Kidney capillary endothelial cell (primary cell): ENCODE results near the gene IKZF3.
"Not testable (repeated sequence)": the region's sequence is repeated elsewhere in the genome, so short reads cannot be mapped to it uniquely, and the experiment has no call there.

Experiments used
- DNase-seq: peaks from one replicate; pipeline ENCODE4 v3.0.0-alpha.2; 2018; ENCODE audit warnings: low spot score

Gene IKZF3

DNA sequence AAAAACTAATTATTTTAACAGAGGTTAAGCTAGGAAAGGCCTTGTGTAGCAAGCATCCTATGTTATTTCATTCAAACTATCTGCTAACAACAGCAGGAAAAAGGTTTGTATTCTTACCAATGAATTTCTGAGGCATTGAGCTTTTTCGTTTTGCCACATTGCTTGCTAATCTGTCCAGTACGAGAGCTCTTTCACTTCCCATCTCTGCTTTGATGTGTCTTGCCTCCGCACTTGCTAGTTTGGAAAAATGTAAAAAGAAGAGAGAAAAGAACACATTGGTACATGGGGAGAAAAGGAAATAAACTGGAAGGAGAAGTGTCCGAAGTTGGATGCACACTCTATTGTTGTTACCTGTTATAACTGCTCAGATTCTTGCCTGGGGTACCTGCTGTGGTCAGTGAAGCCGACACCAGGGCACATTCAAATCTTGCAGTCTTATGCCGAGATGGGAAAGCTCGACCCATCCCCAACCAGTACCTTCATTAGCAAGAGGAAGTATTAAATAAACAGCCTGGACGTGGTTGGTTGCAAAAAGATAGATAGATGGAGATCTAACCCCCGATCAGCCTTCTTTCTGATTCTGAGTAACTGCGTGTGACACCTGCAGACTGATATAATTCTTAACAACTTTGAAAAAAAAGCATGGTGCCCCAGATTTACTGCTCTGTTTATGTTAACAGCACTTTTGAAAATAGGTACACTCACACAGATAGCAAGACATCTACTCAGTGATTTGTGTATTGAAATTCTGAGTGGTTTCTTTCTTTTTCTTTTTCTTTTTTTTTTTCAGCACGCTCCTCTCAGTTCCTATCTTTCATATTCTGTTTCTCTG is 86.4 kb downstream of the IKZF3 start:
- DNase-seq = no peak

DNA sequence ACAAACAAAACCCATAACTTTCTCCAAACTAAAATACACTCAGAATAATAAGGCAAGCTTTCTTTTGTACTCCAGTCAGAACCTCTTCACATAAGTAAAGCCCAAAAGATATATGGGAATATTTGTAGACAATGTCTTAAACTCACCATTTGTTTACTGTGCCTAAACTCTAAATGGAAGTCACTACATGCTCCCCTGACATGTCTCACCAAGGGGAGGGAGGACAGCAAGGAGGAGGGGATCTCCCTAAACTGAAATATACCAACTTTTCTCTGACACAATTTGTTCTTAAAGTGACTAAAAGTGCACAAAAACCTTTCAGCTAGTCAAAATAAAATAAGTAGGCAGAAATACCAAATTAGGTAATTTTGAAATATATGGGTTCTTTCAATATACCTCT is 87.9 kb downstream of the IKZF3 start:
- no peak for DNase-seq

DNA sequence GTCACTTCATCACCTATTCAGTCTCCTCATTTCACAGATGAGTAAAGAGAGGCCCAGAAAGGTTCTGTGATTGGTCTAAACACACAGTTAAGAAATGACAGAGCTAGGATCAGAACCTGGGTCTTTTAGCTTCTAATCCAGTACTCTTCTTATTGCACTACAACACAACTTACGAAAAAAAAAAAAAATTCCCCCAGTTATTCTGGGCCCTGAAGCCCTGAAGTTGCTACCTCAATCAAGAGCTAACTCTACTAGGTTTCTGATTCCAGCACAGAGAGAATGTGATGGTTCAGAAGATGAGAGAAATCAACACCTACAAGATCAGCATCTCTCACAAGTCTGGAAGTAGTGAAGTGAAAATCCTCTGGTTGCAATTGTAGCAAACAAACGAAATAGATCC is 89.1 kb downstream of the IKZF3 start:
- DNase-seq = no peak

DNA sequence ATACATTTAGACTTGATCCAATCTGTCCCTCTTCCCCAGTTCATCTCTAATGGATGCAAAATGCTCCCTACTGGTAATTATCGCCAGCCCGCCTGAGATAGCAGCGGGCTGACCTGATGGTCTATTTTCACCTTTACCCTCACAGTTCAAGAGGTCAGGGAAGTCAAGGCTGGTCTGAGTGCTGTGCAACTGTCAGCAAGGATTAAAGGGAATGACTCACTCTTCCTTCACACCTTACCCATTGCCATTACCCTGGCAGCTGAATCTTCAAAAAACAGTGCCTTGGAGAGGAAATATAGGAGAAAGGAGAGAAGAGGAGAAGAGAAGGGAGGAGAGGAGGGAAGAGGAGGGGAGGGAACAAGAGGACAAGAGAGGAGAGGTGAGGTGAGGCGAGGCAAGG is 90.1 kb downstream of the IKZF3 start:
- no peak for DNase-seq

DNA sequence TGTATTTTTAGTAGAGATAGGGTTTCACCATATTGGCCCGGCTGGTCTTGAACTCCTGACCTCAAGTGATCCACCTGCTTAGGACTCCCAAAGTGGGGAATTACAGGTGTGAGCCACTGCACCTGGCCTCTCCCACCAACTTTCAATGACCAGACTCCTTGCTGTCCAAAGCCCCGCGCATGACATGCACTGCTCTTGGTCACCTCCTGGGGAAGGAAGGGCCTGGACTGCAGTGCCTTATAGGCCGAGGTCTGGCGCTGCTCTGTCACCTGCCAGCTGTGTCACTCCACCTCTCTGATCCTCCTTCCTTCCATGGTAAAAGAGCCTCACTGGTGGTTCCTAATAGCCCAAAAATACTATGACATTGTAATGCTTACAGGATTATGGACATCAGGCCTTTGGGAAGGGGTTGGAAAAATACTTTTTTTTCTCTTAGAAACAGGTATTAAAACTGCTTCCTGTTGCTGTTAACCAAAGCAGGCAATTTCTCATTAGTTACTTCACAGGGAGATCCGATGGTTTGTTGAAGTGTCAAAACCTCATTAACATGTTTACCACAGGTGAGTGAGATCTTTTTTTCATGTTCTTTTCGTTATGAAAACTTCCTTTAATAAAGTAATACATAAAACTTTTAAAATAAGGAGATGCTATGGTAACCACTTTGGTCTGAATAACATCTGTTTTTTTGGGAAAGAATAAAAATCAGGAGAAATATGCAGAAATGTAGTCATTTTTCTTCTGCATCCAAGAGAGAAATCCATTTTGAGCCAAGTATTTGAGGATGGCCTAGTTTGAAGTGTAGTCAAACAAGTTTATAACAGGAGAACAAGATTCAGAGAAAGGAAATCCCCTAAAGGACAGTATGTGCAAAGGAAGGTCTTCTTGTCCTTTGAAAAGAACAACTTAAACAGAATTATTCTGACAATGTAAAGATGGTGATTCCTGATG is 90.9 kb downstream of the IKZF3 start:
- no peak for DNase-seq

DNA sequence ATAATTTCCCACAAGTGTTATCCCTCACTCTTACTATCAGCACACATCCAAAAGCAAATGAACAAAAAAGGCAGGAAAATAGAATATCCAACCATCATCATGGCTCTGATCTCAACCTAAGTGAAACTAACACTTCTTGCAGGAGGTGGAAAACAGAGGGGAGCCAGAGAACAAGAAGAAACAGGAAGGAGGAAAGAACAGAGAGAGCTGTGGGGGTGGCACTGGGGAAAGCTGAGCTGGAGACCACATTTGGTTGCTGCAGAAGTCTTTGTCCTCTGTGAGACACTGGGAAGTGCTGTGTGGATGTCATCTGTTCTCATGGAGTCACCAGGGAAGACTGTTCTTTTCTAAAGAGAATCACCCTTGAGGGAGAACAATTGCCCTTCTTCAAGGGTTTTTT is 91.7 kb downstream of the IKZF3 start:
- no peak for DNase-seq

DNA sequence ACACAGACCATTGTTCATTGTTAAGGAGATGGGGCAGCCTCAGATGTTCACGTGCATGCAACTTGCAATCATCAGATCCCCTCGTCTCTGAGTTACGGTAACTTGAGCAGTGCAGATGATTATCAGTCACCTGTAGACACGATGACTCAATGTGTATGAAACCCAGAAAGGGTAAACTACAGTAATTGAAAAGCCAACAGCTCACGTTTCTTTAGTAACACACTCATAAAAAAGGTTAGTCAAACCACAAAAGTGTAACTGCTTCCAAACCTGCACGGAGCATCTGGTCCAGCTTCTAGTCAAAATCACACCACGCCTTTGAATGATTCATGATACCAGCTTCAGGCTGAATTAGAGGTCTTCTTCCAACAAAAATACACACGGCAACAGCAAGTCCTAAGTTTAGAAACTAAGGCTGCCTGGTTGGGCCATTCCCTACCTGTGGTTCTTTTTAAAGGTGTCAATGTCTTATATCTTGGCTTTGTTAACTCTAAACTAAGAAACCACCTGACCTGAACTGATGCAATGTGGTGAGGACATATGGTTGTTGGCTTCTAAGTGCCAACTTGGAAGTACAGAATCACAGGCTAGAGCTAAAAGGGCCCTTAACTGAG is 94.0 kb downstream of the IKZF3 start:
- DNase-seq = no peak

DNA sequence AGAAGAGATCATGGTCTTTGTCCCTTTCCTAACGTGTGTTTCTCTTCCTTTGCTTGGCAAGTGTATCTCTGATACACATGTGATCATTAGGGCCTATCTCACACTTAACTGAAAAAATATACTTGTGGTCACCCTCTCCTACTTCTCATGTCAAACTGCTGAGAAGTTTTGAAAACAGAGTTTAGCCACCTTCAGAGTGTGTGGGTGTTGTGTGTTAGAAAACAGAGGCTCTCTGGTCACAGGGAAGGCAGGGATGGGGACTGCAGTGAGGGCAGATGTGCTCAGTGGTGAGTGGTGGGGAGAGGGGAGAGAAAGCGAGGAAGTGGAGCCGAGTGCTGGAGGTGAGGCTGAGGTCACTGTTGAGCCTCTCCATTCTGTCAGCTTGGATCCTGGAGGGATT is 97.0 kb downstream of the IKZF3 start:
- no peak for DNase-seq

DNA sequence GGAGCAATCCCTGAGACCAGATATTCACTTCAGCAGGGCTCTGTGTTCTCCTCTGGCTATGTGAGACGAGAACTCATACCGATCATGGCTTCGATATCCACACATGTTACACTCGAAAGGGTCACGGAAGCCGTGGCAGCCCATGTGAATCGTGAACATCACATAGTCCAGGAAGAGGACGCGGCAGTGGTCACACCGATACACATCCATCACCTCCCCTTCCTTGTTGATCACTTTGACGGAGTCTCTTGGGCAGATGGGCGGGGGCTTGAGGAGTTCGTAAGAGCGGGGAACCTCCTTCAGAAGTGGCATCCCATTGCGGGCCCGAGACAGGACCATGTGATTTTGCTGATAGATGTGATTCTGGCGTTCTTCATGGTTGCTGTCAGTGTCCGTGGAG is 98.3 kb downstream of the IKZF3 start:
- DNase-seq = no peak

DNA sequence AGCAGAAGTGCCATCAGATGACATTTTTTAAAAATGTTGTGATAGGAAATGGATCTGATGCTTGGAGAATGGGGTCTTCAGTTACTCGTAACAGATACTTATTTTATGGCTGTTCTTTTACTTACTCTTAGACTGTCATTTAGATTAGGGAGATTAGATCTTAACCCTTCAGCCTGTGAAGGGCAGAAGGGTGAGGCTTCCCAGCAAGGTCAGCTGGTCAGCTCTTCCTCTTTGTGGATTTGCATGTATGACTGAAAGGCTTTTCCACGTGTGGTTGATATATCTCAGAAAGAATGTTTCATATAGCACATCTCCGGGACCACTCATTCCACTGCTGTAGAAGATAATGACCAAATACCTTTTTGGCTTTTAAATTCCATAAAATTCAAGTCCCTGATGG is 98.9 kb downstream of the IKZF3 start:
- DNase-seq = no peak

DNA sequence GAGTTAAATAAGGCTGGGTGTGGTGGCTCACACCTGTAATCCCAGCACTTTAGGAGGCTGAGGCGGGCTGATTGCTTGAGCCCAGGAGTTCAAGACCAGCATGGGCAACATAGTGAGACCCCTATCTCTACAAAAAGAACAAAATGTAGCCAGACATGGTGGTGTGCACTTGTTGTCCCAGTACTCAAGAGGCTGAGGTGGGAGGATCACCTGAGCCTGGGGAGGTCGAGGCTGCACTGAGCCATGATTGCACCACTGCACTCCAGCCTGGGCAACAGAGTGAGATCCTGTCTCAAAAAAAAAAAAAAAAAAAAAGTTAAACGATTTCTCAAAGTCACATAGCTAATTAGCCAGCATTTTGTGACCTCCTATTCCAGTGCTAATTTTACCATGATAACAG is 99.9 kb downstream of the IKZF3 start:
- DNase-seq = not testable (repeated sequence)

DNA sequence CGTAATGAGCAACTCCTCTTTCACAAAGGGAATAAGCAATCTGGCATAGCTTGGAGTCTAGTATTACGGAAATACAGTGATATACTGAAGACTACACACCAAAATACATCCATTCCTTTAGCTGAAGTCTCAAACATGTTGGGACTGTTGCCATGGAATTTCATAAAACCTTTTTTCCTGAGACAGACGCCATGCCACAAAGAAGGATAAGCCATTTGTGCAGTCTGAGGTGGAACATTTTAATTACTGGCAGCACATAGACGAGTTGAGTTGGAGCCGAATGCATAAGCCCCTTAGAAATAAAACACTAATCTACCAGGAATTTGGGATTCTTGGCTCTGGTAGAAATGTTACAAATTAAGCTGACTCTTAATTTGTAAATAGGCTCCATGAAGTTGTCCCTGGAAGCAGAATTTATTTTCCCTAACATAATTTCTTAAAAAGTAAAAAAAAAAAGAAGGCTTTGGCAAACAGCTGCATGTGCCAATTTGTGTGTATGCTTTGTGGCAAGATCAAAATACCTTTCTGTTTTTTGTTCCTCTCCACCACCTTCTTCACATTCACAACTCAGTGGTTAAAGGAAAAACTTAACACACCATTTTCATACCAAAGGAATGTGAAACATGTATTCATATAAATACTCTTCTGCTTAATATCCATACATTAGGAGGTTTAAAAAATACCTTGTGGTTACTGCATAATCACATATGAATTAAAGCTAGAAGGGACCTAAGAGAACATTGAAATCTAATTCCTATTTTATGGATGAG is 100.9 kb downstream of the IKZF3 start:
- DNase-seq = no peak

DNA sequence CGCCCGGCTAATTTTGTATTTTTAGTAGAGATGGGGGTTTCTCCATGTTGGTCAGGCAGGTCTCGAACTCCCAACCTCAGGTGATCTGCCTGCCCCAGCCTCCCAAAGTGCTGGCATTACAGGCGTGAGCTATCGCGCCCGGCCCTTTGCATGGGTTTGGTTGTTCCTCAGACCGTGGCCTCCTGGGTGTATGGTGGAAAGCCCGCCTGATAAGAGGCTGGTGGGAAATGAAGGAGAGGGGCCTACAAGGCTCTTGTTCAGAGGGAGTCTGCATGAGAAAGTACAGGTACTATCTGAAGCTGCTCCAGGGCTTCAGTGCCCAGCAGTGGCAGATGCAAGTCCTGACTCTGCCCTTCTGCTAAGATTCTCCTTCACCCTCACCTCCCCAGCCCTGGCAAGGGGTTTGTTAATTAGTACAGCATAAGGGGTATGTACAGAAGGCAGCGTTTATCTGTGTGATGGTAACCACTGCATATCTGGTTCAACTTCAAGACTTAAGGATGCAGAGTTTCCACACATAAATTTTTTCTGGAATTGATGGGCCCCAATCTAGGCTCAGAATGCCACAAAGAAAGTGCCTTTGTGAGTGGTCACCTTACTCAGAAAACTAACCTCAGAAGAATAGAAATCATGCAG is 102.1 kb downstream of the IKZF3 start:
- DNase-seq = no peak

DNA sequence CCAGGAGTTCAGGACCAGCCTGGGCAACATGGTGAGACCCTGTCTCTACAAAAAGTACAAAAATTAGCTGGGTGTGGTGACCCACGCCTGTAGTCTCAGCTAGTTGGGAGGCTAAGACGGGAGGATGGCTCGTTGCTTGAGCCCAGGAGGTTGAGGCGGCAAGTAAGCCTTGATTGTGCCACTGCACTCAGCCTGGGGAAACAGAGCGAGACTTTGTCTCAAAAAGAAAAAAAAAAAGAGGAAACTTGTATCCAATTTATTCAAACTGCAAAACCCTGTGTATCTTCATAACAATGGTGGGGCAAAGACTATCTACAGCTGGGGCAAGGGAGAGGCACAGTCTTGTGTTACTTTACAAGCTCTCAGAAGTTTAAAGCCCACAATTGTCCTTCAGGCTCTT is 104.9 kb downstream of the IKZF3 start:
- DNase-seq = no peak

DNA sequence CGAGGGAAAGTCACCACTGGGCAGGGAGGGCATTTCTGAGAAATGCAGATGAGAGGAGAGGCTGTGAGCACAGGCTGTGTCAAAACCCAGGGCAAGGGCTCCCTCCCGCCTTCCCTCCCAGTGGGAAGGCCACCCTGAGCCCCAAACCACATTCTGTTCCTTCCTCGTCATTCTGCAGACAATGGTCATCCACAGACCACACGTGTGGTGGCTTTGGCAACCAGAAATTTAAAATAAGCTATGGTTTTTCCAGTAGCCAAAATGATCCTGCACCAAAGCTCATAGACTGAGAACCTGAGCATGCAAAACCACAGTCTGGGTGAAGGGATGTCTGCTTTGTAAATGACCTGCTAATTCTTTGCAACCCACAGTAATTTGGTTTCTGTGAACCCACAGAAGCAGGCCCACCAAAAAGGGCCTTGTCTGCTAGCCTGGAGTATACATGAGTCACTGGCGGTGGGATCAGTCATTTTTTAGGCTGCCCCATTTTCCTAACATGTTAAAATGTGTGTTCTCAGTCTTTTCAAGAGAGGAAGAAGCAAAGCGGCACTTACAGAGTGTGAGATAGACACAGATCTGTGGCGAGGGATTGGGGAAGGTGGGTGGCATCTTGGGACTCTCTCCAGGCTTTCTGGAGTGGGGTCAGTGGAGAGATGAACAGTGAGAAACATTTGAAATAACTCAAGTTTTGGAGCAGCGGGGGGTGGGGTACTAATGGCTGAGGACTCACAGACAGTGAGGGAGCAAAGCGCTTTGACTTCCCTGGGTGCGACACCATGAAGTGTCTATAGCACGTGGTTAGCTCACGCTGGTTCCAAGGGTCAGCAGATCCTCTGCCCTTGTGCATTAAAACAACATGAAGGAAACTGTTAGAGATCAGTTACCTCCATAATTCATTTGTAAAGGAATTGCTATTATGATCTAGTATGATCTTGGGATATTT is 105.9 kb downstream of the IKZF3 start:
- no peak for DNase-seq

DNA sequence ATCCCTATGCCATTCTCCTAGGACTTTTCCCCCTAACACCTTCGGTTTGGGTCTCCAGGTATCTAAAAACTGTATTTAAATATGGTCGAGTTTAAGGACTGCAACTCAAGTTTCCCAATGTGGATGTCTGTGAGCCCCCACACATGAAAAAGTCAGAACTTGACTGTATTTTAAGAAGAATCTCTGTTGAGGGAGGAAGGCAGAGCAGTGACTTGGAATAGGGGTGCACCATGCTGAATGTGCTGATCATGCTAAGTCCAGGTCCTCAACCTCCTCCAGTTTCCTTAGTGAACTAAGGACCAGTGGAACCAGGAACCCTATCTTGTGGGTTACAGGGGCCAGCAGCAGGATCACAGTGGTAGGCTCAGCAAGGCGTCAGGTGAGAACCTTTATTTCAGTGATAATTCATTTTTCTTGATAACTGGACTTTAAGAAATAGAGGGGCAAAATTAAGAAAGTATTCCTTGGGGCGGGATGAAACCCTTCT is 106.9 kb downstream of the IKZF3 start:
- no peak for DNase-seq

DNA sequence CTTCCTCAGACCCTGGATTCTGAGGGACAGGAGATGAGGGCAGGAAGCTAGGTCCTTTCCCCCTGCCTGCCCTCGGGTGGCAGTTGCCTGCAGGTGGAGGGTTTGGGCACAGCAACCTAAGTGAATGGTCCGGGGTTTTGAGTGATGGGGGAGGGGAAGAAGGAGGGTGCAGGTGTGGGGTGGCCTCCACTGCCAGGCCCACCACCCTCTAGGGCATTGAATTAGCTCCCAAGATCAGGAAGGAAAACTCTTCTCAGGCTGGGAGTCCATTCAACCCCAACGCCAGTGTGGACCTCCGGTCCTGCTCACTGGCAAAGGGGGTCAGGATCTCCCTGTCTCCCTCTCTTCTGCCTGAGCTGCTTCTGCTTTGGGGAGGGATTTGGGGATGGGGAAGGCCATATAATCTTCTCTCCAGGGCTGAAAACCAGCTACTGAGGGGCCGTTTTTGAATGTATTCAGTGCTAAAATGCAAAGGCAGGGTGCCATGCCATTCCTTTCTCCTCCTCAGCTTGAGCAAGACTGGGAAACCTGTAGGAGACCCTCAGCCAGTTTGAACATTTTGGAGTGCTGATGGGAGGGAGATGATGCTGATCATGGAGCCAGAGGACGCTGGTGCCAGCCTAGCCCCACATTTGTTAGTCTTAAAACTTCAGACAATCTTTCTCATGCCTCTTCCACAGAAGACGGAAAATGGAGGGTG is 107.6 kb downstream of the IKZF3 start:
- DNase-seq = no peak

DNA sequence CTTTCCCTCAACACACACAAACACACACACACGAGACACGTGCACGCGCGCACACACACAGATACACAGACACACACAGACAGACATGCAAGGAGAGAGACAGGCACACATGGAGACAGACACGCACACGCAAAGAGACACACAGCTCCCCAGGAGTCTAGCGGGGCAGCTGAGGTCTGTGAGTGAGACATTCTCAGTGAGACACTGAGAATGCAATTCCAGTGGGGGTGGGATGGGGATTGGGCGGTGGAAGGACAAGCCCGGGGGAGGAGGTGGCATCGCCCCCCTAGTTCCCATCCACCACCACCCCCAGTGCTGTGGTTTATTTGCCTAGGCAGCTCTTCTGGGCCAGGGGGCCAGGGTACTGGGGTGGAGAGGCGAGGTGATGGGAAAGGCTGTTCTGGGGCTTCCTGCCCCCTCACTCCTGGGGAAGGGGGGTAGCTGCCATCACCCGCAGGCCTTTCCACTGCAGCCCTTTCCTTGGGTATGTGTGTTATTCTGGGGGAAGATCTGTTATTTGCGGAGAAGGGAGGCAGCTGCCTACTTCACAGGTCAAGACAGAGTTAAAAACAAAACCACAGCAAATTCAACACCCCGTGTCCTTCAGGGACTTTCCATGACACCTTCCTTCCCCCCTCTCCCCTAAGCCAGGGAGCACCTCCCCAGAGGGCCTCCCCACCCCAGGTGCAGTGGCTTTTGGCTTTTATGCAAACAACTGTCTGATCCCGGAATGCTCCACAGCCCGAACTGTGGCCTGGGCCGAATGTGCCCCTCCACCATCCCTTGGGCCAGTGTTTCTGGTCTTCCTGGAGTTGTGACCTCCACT is 108.3 kb downstream of the IKZF3 start:
- no peak for DNase-seq
